Stimulated activated naive CD4-positive, alpha-beta T cell (primary cell): ENCODE measurements around the gene PRRT4.

ENCODE experiments used
- DNase-seq, 6 experiments: peaks; one replicate each; lab custom pipeline; 2025; lab: John Stamatoyannopoulos, UW

PRRT4 gene

DNA sequence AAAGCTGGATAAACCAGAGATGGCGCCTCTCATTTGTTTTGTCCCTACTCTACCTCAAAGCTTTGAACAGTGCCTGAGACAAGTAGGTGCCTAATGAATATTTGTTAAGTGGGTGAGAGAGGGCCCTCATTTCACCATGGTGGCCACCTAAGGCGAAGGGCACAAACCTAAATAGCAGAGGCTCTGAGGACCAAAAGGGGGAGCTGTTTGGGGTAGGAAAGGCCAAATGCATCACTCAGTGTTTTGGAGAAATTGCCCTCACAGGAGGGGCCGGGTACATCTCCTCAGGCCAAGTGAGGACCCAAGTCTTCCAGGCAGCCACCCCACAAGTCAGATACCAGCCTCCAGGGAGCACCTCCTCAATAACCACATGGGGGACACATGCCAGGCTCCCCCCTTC lies 34.3 kb upstream of the PRRT4 start:
- DNase-seq = no peak

DNA sequence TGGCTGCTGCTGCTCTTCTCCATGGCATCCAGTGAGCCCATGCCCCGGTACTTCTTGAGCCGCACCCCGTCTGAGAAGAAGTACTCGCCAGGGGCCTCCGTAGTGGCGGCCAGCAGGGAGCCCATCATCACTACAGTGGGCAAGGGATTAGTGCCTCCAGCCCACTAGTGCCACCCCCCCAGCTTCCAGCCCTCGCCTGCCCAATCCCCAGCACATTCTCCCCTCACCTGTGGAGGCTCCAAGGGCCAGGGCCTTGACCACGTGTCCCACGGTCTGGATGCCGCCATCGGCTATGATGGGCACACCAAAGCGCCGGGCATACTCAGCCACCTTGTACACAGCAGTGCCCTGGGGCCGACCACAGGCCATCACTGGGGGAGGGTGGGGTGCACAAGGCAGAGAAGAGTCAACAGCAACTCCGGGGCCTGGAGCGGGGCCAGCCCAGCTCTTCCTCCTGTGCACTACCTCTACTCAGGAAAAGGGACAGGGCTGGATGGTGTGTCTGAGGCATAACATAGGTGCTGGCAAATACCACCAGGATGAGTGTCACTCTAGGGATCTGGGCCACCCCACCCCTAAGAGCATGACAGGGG lies 33.5 kb upstream of the PRRT4 start:
- no peak for DNase-seq

DNA sequence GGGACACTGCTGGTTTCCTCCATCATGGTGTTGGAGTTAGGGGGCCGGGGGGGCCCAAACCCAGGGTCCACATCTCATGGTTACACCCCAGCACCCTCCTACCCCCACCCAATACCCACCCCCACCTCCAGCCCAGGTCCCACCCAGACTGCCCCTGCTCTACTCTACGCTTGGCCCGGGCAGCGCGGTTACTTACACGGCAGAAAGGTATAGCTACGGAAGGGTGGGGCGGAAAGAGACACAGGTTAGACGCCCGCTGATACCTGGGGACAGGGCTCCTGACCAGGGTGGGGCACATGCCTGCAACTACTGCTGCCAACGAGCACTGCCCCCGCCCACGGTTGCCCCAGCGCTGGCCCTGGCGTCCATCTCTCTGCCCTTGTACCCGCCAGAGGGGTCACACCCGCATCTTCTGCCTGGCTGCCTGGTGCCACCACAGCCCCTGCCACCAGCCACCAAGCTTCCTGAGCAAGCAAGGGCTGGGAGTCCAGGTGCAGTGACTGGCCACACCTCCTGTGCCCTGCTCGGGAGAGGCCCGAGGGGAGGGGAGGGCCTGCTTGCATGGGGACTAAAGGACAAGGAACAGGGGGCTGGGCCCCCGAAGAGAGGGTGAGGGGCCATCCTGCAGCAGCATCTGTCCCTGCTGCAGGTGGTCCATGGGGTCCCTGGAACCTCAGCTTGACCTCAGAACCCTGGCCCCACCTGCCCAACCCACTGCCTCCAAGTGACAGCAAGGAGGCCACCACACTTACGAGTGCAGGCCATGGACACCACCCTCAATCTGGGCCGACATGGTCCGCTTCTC lies 32.2 kb upstream of the PRRT4 start:
- DNase-seq = no peak

DNA sequence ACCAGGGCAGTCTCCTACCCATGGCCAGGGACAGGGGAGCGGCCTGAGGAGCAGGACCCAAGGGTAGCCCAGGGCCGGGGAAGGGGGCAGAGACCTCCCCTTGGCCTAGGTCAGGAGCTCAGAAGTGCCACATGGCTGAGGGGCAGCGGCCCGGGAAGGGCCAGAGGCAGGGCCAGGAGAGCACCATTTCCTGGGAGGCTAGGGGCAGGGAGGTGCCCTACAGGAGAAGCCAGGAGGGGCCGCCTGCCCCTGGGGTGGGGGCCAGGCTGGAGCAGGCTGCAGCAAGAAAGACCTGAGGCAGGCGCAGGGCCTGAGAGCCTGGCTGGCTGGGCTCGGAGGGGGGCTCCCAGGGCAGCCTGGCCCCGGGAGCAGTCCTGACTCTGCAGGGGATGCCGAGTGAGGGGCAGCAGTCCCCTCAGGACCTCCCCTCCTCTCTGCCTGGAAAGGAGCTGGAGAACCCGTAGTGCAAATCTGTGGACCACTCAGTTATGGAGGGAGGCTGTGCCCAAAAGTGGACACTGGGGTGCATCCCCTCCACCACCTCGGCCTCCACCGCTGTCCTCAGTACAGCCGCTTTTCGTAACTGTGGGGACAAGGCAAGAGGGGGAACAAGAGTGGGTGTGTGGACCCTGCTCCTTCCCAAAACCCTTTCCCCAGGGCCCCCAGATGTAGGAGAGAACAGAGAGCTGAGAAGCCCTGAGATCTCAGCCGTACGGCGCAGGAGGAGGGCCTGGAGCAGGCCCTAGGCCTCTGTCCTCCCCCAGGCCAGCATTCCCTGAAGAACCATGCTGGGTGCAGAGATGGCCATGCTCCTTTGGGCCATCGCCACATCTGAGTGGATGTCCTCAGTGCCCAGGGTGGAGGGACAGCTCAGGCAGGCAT lies 31.2 kb upstream of the PRRT4 start:
- no peak for DNase-seq

DNA sequence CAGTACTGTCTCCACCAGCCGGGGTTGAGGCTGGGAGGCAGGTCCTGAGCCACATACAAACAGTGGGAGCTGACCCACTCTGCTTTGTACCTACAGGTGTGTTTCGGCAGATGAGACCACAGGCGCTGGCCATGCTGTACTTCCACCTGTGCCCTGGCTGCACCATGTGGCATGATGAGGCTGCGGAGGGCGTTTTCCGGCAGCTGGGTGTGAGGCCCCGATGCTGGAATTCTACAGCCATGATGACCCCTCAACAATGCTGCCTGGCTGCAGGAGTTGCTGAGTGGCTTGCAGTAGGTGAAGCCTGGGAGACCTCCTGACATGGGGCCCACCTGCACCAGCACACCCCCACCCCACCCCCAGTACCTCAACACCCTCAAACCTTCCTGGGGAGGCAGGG lies 30.3 kb upstream of the PRRT4 start:
- no peak for DNase-seq

DNA sequence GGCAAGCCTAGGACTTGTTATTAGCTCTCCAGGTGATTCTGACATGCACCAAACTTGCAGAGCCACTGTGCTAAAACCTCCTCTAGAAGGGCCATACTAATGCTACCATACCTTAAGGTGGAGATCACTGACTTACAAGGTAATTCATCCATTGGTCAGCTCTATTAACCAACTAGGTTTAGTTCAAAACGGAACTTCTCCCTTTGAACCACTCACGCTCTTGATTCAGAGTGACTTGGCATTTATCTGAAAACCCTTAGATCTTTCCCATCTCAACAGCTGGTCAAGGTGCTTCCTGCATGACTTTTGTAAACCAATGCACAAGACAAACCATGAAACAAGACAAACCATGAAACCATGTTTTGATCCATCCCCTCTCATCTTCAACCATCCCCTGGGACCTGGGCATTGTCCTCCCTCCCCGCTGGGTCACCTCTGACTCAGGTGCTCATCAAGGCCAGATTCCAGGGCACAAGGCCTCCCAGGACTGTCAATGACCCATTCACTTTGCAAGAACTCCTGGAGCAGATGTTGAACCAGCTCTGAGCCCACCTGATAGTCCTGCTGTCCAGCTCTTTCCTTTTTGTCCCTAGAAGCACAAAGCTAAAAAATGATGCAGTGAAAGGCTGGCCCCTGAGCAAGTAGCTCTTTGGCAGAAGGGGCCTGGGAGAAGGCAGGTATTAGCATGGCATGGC lies 29.5 kb upstream of the PRRT4 start:
- DNase-seq = no peak

DNA sequence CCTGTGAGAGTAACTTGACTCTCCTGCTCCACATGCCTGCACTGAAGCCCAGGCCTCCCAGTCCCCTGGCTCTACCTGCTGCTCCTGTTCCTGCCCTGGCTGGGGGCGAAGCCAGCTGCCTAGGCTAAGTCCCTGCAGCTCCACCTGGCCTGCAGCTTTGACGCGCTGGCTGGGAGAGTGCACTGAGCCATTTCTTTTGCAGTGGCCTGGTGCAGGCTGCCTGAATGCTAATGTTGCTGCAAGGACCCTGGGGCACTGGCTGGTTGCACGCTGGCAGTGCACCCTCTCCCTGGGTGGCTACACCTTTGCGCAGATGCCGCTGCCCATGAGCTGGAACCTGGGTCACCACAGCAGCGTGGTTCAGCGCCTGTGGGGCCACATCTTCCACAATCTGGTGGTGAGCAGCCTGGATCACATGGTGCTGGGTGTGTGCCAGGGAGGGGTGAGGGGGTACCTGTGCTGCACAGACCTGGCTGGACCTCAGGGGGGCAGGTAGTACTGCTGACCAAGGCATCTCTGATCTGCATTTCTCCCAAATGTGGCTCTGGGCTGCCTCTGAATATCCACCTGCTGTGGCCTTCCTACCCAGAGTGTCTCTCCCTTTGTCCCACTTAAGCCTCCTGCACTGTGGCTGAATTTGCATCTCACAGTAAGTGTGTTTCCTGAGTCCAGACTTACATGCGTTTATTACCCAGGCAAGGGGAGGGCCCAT lies 28.3 kb upstream of the PRRT4 start:
- DNase-seq = no peak

DNA sequence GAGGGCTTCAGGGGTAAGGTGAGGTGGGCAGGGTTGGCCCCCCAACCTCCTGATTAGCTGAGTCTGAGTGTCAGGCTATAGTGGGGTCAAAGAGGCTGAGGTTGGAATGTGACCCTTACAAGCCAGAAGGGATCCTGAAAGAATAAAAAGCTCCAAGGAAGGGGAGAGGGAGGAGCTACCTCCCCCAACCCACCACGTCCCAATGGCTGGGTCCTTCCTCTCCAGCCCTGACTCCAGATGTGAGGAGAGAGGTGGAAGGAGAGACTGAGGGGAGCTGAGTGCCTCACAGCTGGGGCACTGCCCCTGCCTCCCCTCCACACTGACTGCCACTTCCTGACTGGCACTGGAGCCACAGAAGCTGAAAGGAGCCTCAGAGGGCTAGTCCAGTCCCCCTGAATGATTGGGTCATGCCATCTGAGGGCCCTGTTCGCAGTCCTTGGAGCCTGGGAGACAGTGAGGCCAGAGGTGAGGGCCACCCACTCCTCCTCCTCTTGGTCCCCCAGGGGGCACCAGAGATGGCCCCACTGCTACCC lies 27.7 kb upstream of the PRRT4 start:
- DNase-seq = no peak

DNA sequence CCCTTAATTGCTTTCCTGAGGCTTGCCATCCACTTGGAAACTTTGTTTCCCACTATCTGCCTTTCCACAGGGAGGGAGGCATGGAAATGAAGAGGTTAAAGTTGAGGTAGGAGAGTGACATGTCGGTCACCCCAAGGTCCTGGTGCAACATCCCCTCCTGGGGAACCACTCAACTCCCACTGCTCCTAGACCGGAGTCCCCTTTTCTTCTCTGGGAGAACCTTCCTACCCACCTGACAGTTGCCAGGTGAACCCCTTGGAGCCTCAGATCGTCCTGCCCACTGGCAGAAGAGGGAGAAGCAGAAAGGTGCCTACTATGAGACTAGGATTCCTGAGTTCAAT lies 26.6 kb upstream of the PRRT4 start:
- no peak for DNase-seq

DNA sequence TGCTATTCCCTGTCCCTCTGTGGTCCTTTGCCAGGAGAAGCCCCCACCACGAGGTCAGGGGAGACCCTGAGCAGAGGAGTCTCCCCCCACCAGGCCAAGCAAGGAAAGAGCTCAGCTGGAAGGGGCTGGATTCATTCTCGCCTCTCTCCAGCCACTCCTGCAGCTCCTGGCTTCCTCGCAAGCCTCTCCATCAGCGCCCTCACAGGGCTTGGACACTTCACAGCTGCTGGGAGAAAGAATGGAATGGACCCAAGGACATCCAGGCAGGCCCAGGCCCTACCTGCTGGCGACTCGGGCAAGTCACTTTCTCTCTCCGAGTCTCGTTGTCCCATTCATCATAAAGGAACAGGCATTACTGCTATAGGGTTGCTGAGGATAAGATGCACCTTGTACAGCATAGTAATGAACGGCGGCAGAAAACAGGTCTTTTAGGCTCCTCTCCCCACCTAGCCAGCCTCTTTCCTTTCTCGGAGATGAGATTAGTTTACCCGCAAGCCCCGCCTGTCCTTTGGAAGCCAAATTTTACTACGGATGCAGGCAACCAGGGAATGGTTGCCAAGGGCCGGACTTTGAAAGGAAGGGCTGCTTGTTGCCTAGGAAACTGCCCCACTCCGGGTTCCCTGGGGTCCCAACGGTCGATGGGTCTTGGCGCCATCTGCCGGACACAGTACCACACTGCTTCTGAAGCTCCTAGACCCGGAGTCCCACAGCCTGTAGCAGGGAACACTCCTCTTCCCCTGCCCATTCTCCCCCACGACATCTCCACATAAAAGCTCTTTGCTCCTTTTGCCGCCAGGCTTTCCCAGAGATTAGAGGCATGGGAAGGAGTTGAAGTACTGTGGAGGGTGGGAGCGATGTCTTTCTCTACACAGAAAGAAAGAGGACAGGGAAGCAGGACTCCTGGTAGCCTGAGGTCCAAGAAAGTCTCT lies 26.0 kb upstream of the PRRT4 start:
- peak; percentile 6 to 62 (median 49) for DNase-seq

DNA sequence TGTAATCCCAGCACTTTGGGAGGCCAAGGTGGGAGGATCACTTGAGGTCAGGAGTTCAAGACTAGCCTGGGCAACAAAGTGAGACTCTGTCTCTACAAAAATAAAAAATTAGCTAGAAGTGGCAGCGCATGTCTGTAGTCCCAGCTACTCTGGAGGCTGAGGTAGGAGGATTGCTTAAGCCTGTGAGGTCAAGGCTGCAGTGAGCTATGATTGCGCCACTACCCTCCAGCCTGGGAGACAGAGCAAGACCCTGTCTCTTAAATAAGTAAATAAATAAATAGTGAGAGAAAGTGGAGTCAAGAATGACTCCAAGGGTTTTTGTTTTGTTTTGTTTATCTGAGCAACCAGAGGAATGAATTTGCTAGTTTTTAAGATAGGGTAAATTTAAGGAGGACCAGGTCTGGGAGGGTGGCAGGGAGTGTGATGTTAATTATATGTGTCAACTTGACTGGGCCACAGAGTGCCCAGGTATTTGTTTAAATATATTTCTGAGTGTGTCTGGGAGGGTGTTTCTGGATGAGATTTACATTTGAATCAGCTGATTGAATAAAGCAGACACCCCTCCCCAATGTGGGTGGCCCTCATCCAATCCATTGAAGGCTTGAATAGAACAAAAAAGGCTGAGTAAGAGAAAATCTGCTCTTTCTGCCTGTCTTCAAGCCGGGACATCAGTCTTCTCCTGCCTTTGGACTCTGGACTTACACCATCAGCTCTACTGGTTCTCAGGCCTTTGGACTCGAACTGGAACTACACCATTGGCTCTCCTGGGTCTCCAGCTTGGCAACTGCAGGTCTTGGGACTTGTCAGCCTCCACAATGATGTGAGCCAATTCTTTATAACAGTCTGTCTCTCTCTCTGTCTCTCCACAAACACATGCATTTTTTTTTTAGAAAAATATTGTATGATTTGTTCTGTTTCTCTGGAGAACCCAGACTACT lies 24.8 kb upstream of the PRRT4 start:
- DNase-seq = no peak

DNA sequence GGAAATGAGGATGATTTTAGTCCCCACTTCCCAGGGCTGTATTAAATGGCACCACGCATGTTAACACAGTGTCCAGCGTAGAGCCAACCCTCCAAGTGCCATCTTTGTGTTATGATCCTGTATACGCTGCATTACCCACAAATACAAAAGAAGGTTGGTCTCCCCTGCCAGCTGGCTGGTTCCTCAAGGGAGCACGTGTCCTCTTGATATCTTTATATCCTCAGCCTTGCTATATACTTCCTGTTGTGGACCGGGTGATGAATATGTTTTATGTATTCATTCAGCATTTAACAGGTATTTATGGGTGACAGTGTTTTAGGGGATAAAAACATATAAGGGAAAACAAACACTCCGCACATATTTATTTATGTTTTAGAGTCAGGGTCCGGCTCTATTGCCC lies 23.2 kb upstream of the PRRT4 start:
- DNase-seq = no peak

DNA sequence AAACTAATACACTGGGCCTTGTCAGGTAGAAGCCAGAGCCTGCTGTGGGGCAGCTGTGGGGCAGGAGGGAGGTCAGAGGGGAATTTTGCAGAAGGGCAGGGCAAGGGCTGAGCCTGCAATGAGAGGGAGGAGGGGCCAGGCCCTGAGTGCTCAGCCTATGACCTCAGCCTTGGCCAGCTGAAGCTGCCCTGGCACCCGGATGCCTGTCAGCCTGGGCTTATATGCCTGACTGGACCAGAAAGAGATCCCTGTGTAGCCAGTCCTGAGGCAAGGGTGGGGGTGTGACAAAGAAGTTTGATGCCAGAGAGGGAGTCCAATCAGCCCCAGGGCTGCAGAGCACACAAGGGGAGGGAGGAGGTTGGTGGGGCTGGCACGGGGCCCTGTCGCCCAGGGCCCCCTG lies 22.3 kb upstream of the PRRT4 start:
- no peak for DNase-seq

DNA sequence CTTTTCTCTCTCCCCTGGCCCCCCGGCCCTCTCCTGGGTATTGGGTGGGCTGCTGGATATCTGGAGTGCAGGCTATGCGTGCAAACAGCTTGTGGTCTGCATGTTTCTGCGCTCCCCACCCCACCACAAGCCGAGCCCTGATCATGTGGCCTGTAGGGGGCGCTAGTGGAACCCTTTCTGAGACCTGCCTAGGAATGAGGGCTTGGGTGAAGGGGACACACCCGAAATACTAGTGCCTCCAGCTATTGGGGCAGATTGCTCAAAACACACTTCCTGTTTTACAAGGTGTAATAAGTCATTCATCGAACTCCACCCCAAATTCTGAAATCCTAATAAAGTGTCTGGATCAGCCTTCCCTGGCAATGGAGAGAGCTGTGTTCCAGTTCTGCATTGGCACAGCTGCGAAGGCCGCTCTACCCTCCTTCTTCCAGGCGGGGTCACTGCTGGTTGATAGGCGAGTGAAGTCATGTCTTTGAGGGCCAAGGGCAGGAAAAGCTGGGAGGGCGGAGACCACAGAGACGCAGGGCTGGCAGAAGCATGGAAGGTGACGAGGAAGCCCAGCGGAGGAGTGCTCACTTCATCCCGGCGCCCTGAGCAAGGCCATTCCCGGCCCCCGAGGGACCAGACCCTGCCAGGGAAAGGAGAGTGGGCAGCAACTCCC lies 19.8 kb upstream of the PRRT4 start:
- peak in 3 of 6 experiments; percentile 5 to 12 (median 9) for DNase-seq

DNA sequence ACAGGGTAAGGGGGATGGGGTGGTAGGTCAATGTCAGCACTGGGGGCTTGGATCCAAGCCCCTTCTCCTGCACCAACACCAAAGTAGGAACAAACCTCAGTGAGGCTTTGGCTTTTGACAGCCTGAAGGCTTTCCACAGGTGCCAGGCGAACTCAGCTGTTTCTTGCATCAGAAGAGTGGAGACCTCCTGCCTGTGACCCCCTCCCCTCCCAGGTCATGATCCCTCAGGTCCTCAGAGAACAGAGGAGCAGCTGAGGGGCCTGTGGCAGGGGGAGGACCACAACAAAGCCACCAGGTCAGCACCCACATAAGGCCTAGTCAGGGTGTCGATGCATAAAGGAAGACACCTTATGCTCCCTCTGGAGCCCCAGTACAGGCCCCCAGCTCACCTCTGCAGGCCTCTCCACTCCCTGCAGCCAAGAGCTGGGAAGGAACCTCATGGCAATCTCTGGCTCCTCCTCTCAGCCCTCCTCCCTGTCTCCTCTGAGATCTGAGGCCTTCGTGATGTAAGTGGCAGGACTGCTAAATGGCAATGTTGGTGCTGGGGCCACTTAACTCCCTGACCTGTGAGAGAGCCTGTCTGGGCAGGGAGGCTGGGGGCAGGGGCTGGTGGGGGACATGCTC lies 19.1 kb upstream of the PRRT4 start:
- no peak for DNase-seq

DNA sequence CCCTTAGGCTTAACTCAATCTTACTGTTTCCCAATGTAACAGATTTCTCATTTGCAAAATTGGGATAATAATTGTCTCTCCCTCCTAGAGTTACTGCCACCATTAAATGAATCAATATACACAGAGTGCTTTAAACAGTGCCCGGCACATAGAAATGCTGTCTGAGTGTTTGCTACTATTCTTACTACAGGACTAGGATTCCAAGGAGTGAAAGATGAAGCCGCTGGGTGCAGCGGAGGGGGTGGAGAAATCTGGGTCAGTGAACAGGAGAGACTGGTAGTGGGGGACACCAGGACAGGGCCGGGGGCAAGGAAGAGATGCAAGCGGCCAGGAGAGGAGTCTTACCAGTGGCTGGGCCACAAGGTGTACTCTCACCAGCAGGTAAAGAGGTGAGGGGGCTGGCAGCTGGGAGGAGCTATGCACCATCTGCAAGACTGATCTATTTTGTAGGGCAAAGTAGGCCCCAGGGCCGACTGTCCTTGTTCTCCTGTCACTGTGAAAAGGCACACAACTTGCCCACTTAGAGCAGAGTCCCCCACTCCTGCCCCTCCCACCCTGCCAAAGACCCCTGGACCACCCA lies 18.5 kb upstream of the PRRT4 start:
- no peak for DNase-seq

DNA sequence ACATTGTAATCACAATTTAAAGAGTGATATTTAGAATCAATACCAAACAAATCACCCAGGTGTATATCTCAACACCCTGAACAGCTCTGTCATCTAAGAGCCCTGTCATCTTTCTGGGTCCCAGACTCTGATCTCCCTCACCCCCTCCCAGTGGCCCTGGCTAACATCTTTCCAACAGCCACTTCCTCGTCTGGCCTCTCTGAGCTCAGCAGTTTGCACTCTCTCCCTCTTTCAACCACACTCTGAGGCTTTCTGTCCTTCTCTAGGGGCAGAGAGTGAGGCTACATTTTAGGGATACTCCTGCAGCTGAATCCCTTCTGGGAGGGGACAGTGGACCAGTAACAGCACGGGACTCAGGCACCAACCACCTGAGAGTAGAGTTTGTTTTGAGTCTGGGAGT lies 17.1 kb upstream of the PRRT4 start:
- no peak for DNase-seq

DNA sequence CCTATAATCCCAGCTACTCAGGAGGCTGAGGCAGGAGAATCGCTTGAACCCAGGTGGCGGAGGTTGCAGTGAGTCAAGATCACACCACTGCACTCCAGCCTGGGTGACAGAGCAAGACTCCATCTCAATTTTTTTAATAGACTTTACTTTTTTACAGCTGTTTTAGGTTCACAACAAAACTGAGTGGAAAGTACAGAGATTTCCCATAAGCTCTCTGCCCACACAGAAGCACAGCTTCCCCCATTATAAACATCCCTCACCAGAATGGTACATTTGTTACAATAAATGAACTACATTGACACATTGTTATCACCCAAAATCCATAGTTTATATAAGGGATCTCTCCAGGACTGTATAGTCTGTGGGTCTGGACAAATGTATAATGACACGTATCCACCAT lies 14.6 kb upstream of the PRRT4 start:
- no peak for DNase-seq
